Astrocyte (in vitro differentiated cells and primary cell): ENCODE data around the gene SYCP2. TPM values are rescaled to one million over a fixed set of nuclear protein-coding genes. Genes with fewer than 3 reads are reported as not detected.

Source experiments
- DNase-seq: peaks from one replicate; pipeline ENCODE4 v3.0.0-alpha.2; 2010; ENCODE audit warnings: low read depth
- FAIRE-seq: peaks from 2 replicates; lab custom pipeline; 2011; peaks lifted over from hg19 to GRCh38; lab: Jason Lieb, UNC
- H2AFZ ChIP-seq: 2 replicates; pipeline ENCODE4 v1.6.0; 2012; ENCODE audit warnings: low read depth, low read length, inconsistent platforms
- H3K27ac ChIP-seq: 2 replicates; pipeline ENCODE4 v1.5.1; 2011; ENCODE audit warnings: low read depth, low read length, inconsistent platforms
- H3K27me3 ChIP-seq: 2 replicates; pipeline ENCODE4 v1.6.0; 2011; ENCODE audit warnings: low read length, inconsistent platforms; ENCODE audit not compliant: insufficient read depth
- H3K36me3 ChIP-seq: 2 replicates; pipeline ENCODE4 v1.5.1; 2011; ENCODE audit warnings: low read length, inconsistent platforms; ENCODE audit not compliant: insufficient read depth
- H3K4me1 ChIP-seq: 2 replicates; pipeline ENCODE4 v1.5.1; 2011; ENCODE audit warnings: low read length, inconsistent platforms; ENCODE audit not compliant: insufficient read depth
- H3K4me2 ChIP-seq: 2 replicates; pipeline ENCODE4 v1.6.0; 2012; ENCODE audit warnings: low read length, inconsistent platforms
- H3K4me3 ChIP-seq: 2 replicates; pipeline ENCODE4 v1.5.1; 2011; ENCODE audit warnings: low read depth, mild to moderate bottlenecking, low read length, inconsistent platforms; ENCODE audit not compliant: insufficient read depth
- H3K79me2 ChIP-seq: 2 replicates; pipeline ENCODE4 v1.6.0; 2012; ENCODE audit warnings: mild to moderate bottlenecking, low read length, inconsistent platforms; ENCODE audit not compliant: insufficient read depth
- H3K9ac ChIP-seq: 2 replicates; pipeline ENCODE4 v1.6.0; 2012; ENCODE audit warnings: mild to moderate bottlenecking, low read length, inconsistent platforms
- H3K9me3 ChIP-seq: 2 replicates; pipeline ENCODE4 v1.5.1; 2012; ENCODE audit warnings: low read depth, mild to moderate bottlenecking, low read length, inconsistent platforms; ENCODE audit not compliant: insufficient read depth
- H4K20me1 ChIP-seq: 2 replicates; pipeline ENCODE4 v1.6.0; 2012; ENCODE audit warnings: low read length, inconsistent platforms; ENCODE audit not compliant: insufficient read depth
- H3K27ac Mint-ChIP-seq: one replicate; pipeline ENCODE4 v1.8.0; 2021; ENCODE audit warnings: mild to moderate bottlenecking, mixed read lengths; ENCODE audit not compliant: unreplicated experiment
- H3K27me3 Mint-ChIP-seq: one replicate; pipeline ENCODE4 v1.8.0; 2021; ENCODE audit warnings: low read depth, mixed read lengths; ENCODE audit not compliant: unreplicated experiment
- H3K36me3 Mint-ChIP-seq: one replicate; pipeline ENCODE4 v1.8.0; 2021; ENCODE audit warnings: low read depth, mixed read lengths; ENCODE audit not compliant: unreplicated experiment
- H3K4me1 Mint-ChIP-seq: one replicate; pipeline ENCODE4 v1.8.0; 2021; ENCODE audit warnings: low read depth, mixed read lengths; ENCODE audit not compliant: unreplicated experiment
- H3K4me3 Mint-ChIP-seq: one replicate; pipeline ENCODE4 v1.8.0; 2021; ENCODE audit warnings: mild to moderate bottlenecking, moderate library complexity, mixed read lengths; ENCODE audit not compliant: unreplicated experiment
- H3K9me3 Mint-ChIP-seq: one replicate; pipeline ENCODE4 v1.8.0; 2021; ENCODE audit warnings: mild to moderate bottlenecking, mixed read lengths; ENCODE audit not compliant: unreplicated experiment
- EZH2 ChIP-seq: IDR thresholded peaks from 2 replicates; pipeline ENCODE4 v1.6.1; 2012; ENCODE audit warnings: mild to moderate bottlenecking, low read length, inconsistent platforms; ENCODE audit not compliant: insufficient read depth
- total RNA-seq: library from RNA; stranded (reverse); gene quantifications from 2 replicates; pipeline ENCODE4 v1.2.1, GENCODE V29; 2021
- TF ChIP-seq, protein P1 (sequence below): IDR thresholded peaks from 2 replicates; pipeline ENCODE4 v1.5.1; 2011; ENCODE audit warnings: low read depth, mild to moderate bottlenecking, inconsistent platforms, low read length, moderate library complexity; ENCODE audit not compliant: insufficient read depth

The SYCP2 gene
- total RNA-seq, 1 donor from 2014 or later, result 0.27 TPM

- TF ChIP-seq, protein P1, sequence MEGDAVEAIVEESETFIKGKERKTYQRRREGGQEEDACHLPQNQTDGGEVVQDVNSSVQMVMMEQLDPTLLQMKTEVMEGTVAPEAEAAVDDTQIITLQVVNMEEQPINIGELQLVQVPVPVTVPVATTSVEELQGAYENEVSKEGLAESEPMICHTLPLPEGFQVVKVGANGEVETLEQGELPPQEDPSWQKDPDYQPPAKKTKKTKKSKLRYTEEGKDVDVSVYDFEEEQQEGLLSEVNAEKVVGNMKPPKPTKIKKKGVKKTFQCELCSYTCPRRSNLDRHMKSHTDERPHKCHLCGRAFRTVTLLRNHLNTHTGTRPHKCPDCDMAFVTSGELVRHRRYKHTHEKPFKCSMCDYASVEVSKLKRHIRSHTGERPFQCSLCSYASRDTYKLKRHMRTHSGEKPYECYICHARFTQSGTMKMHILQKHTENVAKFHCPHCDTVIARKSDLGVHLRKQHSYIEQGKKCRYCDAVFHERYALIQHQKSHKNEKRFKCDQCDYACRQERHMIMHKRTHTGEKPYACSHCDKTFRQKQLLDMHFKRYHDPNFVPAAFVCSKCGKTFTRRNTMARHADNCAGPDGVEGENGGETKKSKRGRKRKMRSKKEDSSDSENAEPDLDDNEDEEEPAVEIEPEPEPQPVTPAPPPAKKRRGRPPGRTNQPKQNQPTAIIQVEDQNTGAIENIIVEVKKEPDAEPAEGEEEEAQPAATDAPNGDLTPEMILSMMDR, result no peak
- TF ChIP-seq EZH2, result no peak
- no peak overlapping the region for H3K4me2 ChIP-seq
- Mint-ChIP-seq H3K9me3 (peaks cover 3% of the 10 kb centered on the region), H3K27me3 (peaks cover 27% of the 10 kb centered on the region), H3K36me3 (no peaks in the 10 kb centered on the region), H3K27ac (no peak overlapping the region), H3K4me3 (no peak overlapping the region), H3K4me1 (no peaks in the 10 kb centered on the region)
- no peaks in the 10 kb centered on the region for H3K79me2 ChIP-seq
- H3K4me3 ChIP-seq, result no peak overlapping the region
- H4K20me1 ChIP-seq, result no peaks in the 10 kb centered on the region
- no peaks in the 10 kb centered on the region for H3K4me1 ChIP-seq
- no peak overlapping the region for H2AFZ ChIP-seq
- H3K9ac ChIP-seq, result no peak overlapping the region
- no peaks in the 10 kb centered on the region for H3K27me3 ChIP-seq
- peaks cover 6% of the 10 kb centered on the region for H3K9me3 ChIP-seq
- no peak for FAIRE-seq
- DNase-seq, result no peak
- H3K36me3 ChIP-seq, result no peaks in the 10 kb centered on the region
- no peak overlapping the region for H3K27ac ChIP-seq
These were observed 115.4 kb downstream of the SYCP2 start for GRCh38 chr20:59817846-59818615.

- Histone ChIP-seq H4K20me1 (no peaks in the 10 kb centered on the region), H3K27ac (no peak overlapping the region), H3K4me1 (no peaks in the 10 kb centered on the region), H3K36me3 (no peaks in the 10 kb centered on the region), H3K4me2 (no peak overlapping the region), H3K9ac (no peak overlapping the region), H3K9me3 (peaks cover 6% of the 10 kb centered on the region), H3K79me2 (no peaks in the 10 kb centered on the region), H2AFZ (no peak overlapping the region), H3K27me3 (no peaks in the 10 kb centered on the region), H3K4me3 (no peak overlapping the region)
- Mint-ChIP-seq H3K27me3 (peaks cover 30% of the 10 kb centered on the region), H3K36me3 (no peaks in the 10 kb centered on the region), H3K27ac (no peak overlapping the region), H3K4me1 (no peaks in the 10 kb centered on the region), H3K4me3 (no peak overlapping the region), H3K9me3 (peaks cover 3% of the 10 kb centered on the region)
- DNase-seq (no peak), FAIRE-seq (no peak)
- no peak for TF ChIP-seq EZH2
- TF ChIP-seq, protein P1, result no peak
These were observed 116.0 kb downstream of the SYCP2 start for GRCh38 chr20:59817406-59817805.

DNA sequence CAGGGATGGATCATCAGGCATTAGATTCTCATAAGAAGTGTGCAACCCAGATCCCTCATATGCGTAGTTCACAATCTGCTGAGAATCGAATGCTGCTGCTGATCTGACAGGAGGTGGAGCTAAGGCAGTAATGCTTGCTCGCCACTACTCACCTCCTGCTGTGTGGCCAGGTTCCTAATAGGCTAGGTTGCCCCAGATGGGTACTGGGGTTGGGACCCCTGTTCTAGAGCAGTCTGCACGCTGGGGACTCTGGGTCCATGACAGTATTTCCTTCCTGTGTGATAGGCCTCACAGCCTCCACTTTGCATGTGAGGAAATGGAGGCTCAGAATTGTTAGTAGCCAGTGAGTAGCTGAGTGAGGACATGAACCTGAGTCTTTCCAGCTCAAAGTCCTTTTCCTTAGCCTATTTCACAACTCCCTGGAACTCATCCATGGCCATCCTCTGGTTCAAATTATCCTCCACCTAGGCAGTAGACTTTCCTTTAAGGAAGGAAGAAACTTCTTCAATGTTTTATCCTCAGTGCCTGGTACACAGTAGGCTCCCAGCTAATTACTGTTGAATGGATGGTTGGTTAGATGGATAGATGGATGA lies 117.2 kb downstream of the SYCP2 start:
- H3K4me3 Mint-ChIP-seq, result no peak overlapping the region

More for the DNA sequence above, 117.2 kb downstream of the SYCP2 start:
- no peak overlapping the region for H3K27ac Mint-ChIP-seq
- Histone ChIP-seq H3K9me3 (peaks cover 6% of the 10 kb centered on the region), H3K36me3 (no peaks in the 10 kb centered on the region), H3K4me1 (no peaks in the 10 kb centered on the region), H3K4me2 (no peak overlapping the region), H3K9ac (no peak overlapping the region), H3K79me2 (no peaks in the 10 kb centered on the region), H4K20me1 (no peaks in the 10 kb centered on the region), H2AFZ (no peak overlapping the region), H3K4me3 (no peak overlapping the region), H3K27me3 (no peaks in the 10 kb centered on the region), H3K27ac (no peak overlapping the region)
- no peaks in the 10 kb centered on the region for H3K4me1 Mint-ChIP-seq
- H3K9me3 Mint-ChIP-seq, result peaks cover 3% of the 10 kb centered on the region
- no peaks in the 10 kb centered on the region for H3K36me3 Mint-ChIP-seq
- no peak for FAIRE-seq
- peaks cover 36% of the 10 kb centered on the region for H3K27me3 Mint-ChIP-seq
- DNase-seq, result no peak
- TF ChIP-seq EZH2, result no peak
- TF ChIP-seq, protein P1, result no peak
